ENCODE results near the gene PARP11.

DNA sequence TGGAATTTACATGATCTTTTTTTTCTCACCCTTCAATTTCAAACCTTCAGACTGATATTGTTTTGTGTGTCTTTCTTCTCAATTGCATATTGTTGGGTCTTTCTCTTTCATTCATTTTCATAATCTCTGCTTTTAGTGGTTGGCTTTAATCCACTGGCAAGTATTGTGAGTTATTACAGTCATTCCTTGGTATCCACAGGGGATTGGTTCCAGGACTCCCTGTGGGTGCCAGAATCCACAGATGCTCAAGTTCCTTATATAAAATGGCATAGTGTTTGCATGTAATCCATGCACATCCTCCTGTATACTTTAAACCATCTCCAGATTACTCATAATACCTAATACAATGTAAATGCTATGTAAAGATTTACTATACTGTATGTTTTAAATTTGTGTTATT, 29.7 kb upstream of the PARP11 start:
- TF ChIP-seq SUZ12 (IDR thresholded peaks at IDR 0.05) (no peak), BHLHE40 (IDR thresholded peaks at IDR 0.05; ENCODE audit: borderline replicate concordance) (no peak), L3MBTL2 (conservative IDR thresholded peaks at IDR 0.05) (no peak), HDGF (IDR thresholded peaks at IDR 0.05; ENCODE audit: borderline replicate concordance) (no peak), FOXK2 (IDR thresholded peaks at IDR 0.05) (no peak), SP1 (IDR thresholded peaks at IDR 0.05) (no peak), NFRKB (IDR thresholded peaks at IDR 0.05) (no peak)
- TF ChIP-seq, protein P1, sequence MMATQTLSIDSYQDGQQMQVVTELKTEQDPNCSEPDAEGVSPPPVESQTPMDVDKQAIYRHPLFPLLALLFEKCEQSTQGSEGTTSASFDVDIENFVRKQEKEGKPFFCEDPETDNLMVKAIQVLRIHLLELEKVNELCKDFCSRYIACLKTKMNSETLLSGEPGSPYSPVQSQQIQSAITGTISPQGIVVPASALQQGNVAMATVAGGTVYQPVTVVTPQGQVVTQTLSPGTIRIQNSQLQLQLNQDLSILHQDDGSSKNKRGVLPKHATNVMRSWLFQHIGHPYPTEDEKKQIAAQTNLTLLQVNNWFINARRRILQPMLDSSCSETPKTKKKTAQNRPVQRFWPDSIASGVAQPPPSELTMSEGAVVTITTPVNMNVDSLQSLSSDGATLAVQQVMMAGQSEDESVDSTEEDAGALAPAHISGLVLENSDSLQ (IDR thresholded peaks at IDR 0.05) = no peak
